Left kidney (tissue), 2 donors: ENCODE data around the gene BCR. TPM values are rescaled to one million over a fixed set of nuclear protein-coding genes. Genes with fewer than 3 reads are reported as not detected.

Experiments used
- DNase-seq: peaks from one replicate; pipeline ENCODE4 v3.0.0-alpha.2; 2013
- polyA plus RNA-seq: library from polyadenylated mRNA; unstranded; fragments of 120-200 nt; gene quantifications from one replicate; pipeline ENCODE4 v1.2.1, GENCODE V29; 2013; ENCODE audit not compliant: insufficient read length

BCR gene
- polyA plus RNA-seq, 1 donor, result 54.6 TPM

DNA sequence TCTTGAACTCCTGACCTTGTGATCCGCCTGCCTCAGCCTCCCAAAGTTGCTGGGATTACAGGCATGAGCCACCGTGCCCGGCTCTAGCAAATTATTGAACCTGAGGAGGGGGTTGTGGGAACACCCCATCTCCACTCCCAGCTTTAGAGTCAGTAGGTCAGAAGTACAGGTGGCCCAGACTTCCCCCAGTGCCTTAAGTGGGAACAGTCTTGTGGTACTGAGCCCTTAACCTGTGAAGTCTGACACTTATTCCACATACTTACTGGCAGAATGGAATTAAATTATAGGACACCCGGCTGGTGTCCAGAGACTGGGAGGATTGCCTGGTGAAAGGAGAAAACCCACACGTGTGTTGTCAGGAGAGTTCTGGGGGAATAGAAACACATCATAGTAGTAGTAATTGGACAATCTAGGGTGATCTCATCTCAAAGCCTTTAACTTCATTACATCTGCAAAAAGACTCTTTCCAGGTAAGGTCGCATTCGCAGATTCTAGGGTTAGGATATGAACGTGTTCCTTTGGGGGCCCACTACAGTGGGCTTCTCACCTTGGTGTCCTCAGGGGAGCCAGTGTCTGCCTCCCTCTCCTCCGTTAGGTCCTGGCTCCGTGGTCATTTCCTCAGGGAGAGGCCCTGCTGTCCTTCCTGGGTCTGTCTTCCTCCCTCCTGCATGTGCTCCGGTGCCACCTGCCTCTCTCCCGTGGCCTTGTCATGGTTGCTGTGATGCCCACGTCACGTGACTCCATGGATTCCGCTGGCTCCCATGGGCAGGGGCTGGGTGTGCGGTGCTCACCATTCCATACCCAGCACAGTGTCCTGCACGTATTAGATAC lies 63.8 kb downstream of the BCR start:
- DNase-seq, result no peak

DNA sequence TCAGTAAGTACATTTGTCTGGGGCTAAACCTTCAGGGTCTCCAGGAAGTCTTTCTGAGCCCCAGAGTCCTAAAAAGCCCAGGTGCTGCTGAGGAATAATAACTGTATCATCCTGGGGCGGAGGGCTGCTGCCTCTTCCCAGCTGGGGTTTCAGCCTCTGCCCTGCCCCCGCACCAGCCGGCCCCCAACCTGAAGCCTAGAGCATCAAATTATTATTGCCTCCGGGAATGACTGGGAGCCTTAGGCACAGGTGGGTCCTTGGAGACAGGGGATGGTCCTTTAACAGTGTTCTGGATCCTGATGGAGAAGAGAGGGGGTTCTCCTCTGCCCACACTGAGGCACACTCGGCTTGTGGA lies 64.4 kb downstream of the BCR start:
- no peak for DNase-seq

DNA sequence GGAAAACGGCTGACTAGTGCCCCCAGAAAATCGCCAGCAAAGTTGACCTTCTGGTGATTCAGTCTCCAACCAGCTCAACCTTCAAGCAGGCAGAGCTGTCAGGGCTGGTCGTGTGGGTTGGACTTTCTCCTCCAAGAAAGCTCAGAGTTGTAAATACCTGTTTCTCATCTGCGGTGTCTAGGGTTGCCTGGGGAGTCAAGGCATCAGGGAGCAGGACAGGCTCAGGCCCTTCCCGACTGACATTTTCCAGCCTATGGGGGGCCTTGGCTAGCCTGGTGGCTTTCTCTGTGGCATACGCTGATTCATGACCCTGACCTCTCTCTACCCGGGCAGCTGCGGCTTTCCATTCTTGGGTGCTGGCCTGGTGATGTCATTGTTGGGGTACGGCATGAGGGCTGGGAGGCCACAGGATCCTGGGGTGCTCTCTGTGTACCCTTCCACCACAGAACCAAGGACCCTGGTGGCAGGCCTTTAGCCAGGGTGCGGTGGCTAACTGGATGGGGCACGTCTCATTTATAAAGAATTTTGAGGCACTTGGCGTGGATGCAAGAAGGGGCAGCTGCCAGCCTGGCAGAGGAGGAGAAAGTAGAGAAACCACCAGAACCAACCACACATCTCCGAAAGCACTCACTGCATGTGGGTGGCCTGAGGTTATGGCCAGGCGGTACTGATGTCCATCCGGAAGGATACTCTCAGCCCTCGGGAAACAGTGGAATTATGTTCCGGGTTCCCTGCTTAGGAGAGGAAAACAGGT lies 64.9 kb downstream of the BCR start:
- DNase-seq, result no peak

DNA sequence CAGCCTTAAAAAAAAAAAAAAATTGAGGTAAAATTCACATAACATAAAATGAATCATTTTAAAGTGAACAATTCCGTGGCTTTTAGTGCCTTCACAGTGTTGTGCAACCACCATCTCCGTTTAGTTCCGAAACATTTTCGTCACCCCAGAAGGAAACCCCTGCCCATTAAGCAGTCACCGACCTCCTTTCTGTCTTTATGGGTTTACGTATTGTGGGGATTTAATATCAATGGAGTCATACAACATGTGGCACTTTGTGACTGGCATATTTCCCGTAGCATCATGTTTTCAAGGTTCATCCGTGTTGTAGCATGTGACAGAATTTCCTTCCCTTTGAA lies 65.5 kb downstream of the BCR start:
- no peak for DNase-seq

DNA sequence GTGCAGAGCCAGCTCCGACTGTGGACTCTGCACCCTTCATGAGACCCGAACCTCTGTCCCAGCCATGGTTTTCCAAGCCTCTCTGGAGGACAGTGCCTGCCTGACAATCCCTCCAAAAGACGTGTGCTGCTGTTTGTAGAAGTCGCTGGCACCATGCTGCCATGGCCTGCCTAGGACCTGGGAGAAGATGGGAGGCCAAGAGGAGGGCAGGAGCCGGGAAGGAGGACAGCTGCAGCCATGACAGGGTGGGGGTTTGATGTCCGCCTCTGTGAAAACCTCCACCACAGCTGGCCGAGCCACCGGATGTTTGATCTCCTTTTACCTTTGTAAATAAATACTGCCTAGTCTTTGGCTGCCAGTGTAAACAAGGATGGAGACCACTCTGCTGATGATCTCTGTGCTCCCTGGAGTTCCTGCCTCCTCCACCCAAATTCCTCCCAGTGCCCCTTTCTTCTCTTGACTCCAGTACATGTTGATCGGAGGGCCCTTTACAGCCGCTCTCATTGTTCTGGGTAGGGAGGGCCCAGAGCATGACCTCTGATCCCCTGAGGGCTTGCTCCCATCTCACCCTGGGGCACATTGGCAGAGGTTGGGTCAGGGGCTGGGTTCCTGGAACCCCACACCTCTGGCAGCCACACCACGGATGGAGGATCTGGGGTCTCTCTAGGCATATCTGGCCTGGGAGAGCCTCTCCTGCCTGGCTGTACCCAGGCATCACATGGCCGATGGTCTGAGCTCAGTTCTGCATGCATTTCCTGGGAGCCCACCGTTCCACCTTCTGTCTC lies 66.9 kb downstream of the BCR start:
- DNase-seq, result no peak

DNA sequence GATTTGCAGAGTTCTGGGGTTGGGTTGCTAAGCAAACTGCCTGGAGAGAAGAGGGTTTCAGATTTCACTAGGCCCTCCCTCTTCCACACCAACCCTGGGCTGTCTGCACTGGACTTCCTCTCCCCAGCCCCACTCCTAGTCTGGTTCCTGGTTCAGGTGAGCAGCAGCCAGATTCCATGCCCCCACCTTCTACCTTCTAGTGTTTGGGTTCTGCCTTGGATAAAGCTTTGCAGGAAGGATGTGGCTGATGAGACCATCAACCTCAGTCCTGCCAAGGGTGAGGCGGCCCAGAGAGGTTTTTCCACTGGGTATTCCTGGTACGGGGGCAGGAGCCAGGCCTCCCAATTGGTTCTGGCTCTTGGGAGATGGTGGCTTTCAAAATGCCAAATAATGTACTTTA lies 68.3 kb downstream of the BCR start:
- DNase-seq, result no peak

DNA sequence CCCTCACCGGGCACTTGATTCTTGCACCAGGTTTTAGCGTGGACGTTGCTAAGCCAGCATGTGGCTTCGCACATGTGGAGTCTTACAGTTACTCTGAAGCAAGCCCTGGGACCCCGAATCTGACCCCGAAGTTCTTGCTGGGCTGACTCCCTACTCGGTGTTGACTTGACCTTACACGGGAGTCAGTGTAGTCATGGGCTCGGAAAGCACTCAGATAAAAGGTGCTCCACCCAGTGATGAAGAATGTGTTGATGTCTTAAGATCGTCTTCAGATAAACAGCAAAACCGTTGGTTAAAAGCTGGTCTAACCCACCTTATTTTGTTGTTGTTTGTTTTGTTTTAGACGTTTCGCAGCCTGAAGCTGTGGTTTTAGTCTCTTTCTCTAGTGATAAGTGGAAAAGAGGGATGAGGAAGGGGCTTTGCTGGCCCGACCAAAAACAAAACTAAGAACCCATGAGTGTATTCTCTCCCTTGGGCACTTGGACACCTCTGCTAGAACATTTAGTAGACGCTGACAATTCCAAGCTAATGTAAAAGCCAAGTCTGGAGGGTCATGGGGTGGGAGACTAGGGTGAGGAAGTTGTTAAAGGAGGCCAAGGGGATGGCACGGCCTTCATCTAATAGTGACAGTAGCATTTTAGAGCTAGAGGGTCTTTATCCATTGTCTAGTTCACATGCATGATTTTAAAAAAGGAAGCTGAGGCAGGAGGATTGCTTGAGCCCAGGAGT lies 69.9 kb downstream of the BCR start:
- DNase-seq, result no peak

DNA sequence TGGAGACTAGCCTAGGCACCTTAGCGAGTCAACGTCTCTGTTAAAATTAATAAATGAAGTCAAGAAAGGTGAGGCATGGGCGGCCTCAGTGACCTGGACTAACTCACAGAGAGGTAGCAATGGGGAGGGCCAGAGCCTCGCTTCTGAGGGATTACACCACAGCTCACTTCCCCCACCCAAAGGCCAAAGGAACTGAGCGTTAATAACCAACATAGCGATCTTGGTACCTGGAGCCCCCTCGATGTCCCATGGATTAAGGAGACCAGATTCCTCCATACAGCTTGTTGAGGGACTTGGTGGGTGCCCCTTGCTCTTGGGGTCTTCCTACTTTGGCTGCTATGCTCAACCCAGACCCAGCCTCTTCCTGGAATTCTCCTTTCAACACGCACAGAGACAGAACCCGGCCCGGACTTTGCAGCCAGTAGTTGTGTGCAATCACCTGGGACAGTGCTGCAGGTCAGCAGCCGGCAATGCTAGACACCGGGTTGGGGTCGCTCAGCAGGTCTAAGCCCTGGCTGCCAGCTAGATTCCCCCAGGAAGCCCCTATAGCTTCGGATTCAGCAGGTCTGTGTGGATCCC lies 70.6 kb downstream of the BCR start:
- DNase-seq, result no peak

DNA sequence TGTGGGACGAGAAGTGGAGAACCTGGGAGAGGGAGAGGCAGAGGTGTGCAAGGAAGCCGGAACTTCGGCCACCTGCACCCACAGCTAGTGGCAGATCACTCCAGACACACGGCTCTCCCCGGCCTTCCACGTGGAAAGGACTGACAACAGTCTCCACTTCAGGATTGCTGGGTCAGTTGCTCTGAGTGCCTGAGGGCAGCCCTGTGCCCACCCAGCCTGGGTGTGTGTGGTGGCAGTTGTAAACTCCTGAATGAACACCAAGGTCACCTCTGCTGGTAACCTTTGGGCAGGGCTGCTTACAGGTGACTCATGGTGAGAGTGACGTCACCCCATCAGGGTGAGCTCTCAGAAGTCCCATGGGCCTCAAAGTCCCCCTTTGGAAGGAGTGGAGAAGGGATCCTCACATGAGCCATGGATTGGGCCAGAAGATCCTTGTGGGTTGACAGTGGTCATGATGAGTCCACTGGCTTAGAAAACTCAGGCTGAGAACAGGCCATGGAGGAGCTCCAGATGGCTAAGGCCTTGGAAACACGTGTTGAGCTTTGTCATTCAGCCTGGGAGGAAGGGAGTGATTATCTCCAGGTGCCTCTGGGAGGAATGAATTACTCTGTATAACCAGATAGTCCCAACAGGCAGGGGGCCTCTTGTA lies 71.3 kb downstream of the BCR start:
- DNase-seq, result no peak

DNA sequence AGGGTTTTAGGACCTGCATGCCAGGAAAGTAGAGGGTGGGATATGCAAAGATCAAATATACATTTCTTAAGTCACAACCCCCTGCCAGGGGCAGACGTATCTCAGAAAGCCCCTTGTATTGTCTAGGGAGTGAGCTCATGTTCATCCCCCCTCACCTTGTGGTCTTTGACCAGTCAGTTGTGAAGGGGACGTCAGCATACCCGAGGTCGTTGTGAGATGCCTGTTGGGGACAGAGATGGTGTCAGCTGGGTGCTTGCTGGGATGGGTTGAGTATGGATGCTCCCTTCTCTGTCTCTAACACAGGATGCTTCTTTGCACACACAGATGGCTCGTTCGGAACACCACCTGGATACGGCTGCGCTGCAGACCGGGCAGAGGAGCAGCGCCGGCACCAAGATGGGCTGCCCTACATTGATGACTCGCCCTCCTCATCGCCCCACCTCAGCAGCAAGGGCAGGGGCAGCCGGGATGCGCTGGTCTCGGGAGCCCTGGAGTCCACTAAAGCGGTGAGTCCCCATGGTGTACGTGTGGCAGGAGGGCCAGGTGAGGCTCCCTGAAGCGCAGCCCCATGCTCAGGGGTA lies 73.3 kb downstream of the BCR start:
- DNase-seq, result no peak

DNA sequence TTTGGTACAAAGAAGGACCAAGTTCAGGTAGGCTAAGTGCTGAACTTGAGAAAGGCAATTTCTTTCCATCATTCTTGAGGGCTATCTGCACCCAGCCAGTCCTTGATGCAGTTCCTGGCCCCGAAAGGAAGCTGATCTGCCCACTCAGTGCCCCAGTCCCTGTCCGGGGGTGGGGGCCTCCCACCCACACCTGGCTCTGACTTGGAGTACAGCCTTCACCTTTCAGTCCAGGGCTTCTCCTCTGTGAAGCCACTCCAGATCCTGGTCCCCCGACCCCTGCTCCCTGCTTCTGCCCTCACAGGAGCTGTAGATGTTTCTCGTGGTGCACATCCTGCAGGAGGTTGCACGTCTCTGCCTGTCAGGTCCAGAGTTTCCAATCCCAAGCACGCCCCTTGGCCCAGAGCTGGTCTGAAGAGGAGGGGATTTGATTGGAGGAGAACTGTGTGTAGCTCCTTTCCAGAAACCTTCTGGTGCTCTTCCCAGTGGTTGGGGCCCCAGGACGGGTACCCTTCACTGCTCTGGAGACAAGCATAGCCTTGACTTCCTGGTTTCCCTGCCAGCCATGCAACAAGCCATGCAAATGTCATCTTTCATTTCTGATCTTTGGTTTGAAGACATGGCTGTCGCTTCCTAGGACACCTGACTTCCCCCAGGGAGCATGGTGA lies 75.3 kb downstream of the BCR start:
- no peak for DNase-seq

DNA sequence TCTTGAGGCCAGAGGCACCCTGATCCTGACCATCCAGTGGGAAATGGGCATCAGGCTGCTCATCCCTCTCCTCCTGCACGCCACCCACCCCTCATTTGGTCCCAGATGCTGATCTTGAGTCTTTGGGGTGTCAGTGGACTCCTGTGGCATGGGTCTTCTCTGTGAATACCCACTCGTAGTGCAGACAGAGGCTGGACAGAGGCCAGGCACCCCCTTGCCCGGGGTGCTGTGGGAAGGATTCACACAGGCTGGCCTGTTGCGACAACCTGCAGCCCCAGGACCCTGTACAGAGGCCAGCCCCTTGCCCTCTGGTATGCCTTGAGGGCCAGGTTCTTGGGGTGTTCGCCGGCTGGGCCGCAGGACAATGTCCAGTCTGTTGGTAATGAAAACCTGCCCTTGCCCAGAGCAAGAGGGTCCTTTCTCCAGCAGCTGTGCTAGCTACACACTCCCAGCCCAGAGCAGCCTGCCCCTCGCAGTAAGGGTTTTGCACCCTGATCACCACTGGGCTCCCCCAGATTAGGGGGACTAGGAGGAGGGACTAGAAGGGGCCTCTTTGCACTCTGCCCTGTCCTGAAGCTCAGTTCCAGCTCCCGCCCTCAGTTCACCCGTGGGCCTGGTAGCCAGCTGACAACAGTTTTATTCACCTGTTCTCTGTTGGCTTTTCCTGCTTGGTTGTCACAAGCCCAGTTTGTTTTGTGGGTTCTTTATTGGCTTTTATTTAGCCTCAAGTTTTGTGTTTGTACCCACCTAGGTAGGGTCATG lies 76.0 kb downstream of the BCR start:
- DNase-seq, result no peak

DNA sequence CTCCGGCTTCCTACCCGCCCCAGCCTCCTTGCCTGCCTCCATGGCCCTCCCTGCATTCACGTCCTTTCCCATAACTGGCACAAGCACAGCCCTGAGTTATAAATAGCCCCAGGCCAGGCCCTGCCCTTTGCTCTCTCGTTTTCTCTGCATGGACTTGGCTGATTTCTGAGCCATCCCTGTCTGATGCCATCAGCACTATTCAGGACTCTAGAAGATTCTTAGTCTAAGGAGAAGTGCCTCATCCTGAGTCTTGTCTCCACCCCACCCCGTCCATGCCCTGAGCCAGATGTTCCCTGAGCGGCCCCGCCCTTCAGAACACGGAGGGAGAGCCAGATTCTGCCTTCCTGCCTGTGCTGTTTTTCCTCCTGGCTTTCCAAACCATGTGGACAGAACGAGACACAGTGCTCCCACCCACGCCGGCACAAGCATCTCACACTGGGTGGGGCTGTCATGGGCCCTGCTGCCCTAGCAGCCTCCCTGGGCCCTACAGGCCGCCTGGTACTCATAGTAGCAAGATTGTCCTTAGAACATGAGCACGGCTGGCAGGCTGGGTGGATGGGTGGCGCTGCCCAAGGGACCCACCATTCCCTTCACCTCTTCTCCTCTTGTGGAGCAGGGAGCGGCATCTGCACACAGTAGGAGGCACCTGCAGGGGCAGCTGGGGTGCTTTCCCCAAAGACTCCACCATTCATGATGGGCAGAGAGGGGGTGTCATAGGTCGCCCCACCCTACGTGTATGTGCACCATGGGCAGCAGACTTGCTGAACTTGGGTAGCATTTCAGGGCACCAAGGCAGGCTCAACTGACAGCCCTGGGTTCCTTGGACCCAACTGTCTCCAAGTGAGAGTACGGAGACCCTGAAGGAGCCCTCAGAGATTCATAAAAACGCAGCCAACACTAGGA lies 76.9 kb downstream of the BCR start:
- no peak for DNase-seq

DNA sequence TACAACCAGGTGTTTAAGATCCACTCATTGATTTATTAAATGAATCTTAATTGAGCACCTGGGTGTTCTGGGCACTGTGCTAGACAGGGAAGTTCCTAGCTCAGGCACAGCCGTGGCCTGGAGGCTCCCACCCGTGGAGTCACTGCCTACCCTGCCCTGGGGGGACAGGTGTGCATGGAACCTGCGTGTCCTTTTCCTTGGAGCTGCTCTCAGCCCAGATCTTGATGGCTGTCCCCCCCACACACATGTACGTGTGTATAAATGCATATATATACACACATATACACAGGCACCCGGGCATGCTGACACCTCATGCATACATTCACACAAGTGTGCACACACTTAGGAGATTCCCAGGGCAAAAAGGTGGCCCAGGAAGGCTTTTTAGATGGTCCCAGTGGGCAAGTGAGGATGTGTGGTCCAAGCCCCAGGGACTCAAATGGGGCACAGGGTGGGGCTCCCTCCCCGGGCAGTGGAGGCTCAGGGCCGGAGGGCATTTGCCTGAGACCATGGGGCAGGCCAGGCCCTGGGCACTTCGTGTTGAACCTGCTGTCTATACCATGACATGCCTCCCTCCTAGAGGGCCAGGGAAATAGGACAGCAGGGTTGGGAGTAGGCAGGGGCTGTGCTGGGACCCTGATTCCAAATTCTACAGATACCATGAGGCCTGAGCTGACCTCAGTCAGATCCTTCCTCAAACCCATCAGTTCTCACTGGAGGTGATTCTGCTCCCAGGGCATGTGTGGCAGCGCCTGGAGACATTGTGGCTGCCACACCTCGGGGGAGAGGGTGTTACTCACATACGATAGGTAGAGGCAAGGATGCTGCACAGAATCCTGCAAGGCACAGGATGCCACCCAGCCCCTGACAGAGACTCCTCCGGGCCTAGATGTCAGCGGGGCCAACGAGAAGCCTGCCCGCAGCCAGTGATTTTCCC lies 77.8 kb downstream of the BCR start:
- DNase-seq, result no peak

DNA sequence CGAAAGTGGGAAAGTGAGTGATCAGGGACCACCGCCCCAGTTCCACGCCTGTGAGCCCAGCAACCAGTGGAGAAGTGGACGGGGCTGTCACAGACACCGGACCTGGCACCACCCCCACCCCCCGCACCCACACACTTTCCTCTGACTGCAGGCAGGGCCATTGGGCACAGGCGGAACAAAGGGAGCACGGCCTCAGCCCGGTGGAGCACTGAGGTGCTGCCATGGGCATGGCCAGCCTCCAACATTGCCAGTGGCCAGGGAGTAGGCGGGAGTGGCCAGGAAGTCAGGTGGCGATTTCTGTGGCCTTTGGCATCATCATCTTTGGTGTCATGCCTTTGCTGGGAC lies 78.5 kb downstream of the BCR start:
- no peak for DNase-seq

DNA sequence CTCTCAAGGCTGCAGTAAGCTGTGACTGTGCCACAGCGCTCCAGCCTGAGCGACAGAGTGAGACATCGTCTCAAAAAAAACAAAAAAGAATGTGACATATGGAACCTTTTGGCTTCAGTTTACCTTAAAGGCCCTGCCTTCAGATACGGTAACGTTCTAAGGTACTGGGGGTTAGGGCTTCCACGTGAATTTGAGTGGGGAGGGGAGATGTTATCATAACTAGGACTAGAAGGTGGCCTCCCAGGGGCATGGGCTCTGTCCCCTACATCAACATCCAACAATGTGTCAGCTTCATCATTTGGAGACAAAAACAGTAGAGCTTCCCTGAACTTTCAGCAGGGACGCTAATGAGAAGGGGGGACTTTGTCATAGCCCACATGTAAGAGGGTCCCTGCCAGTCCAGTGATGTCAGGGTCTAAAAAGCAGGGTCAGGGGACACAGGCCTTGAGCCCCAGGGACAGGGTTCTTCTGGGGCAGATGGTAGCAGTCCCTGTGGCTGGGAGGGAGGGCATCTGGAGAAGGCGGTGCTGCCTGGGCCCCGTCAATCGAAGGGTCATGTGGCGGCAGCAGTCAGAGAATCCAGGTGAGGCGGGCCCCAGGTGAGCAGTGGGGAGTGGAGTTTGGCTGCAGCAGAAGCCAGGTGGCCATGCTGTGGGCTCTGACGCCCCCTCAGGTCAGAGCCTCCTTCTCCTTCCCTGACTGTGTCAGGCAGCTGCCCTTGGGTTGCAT lies 79.8 kb downstream of the BCR start:
- DNase-seq, result no peak
